ENCODE data around the gene CALU.

CALU gene

GRCh38 chr7:128814499-128814898, 75.3 kb downstream of the CALU start:
- no peak for DNase-seq

GRCh38 chr7:128815289-128815942, 76.3 kb downstream of the CALU start:
- no peak for DNase-seq

GRCh38 chr7:128818694-128819093, 79.5 kb downstream of the CALU start:
- no peak for DNase-seq

Measured in T-helper 1 cell (primary cell).